Measurements from ENCODE around the gene COL27A1. TPM values are rescaled to one million over a fixed set of nuclear protein-coding genes. Genes with fewer than 3 reads are reported as not detected.
A peak's percentile ranks its signal among the peaks of the same experiment; 100 is the strongest.

The COL27A1 gene
- total and polyA plus RNA-seq, 5 donors from 2014 or later = 0.30 TPM; not detected in 4

DNA sequence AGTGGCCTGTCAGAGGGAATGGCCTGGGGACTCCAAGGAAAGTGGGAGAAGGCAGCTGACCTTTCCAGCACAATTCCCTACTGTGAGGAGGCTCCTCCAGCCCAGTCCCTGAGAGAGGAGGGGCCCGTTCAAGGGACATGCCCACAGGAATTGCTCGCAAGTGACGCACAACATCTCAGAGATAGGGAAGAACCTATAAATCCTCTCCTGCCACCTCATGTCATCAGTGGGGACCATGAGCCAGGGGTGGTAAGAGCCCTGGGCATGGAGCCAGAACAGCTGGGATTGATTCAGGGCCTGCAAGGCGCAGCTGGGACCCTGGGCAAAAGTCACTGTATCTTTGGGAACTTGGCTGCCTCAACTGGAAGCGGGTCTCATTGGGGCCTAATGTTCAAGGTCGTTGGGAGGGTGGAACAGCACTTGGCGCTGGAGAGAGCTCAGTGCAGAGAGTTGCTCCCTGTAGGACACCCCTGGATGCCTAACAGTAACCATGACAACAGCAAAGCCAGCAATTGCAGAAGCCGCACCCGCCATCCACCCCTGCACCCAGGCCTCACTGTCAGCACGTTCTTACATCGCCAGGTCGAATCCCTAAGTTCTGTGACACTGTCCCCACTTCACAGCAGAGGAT, 126.3 kb downstream of the COL27A1 start:
- Mint-ChIP-seq H3K4me1 (no peaks in the 10 kb centered on the region), H3K27ac (no peak overlapping the region), H3K9me3 (peaks cover 0 to 2% (median 0%) of the 10 kb centered on the region in 7 donors), H3K27me3 (peaks cover 5% of the 10 kb centered on the region), H3K36me3 (no peaks in the 10 kb centered on the region), H3K4me3 (no peak overlapping the region)
- H3K9me3 ChIP-seq (ENCODE audit: control insufficient read depth in 2 of 2, low read length in 2 of 2) = no peaks in the 10 kb centered on the region
- no peaks in the 10 kb centered on the region for H3K4me1 ChIP-seq (ENCODE audit: control insufficient read depth, insufficient read depth, low read length, poor library complexity, severe bottlenecking)
- DNase-seq (no peak), ATAC-seq (ENCODE audit: low read depth in 2 of 2) (no peak)
- no peak overlapping the region for H3K27ac ChIP-seq (ENCODE audit: insufficient read depth, low read length, poor library complexity, severe bottlenecking)
- no peaks in the 10 kb centered on the region for H3K36me3 ChIP-seq (ENCODE audit: control insufficient read depth, insufficient read depth, low read length)
- no peak overlapping the region for H3K4me3 ChIP-seq (ENCODE audit: low read depth, low read length)
- H3K27me3 ChIP-seq (ENCODE audit: control insufficient read depth, insufficient read depth, low read length) = no peaks in the 10 kb centered on the region

DNA sequence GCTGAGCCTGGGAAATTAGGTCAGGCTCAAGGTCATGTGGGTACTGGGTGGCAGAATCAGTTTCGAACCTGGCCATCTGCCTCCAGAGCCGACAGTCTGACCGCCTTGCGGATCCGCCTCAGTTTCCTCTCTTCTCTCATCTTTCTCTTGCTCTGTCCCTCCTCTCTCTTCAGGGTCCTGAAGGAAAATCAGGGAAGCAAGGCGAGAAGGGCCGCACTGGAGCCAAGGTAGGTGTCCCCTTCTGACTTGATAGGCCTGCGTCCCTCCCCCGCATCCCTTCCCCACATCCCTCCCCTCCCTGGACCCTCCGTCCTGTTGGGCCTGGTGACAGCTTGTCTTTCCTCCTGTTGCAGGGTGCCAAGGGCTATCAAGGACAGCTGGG, 126.8 kb downstream of the COL27A1 start:
- Histone ChIP-seq H3K9me3 (ENCODE audit: control insufficient read depth in 2 of 2, low read length in 2 of 2) (no peaks in the 10 kb centered on the region), H3K4me3 (ENCODE audit: low read depth, low read length) (no peak overlapping the region), H3K27ac (ENCODE audit: insufficient read depth, low read length, poor library complexity, severe bottlenecking) (no peak overlapping the region), H3K4me1 (ENCODE audit: control insufficient read depth, insufficient read depth, low read length, poor library complexity, severe bottlenecking) (no peaks in the 10 kb centered on the region), H3K27me3 (ENCODE audit: control insufficient read depth, insufficient read depth, low read length) (no peaks in the 10 kb centered on the region), H3K36me3 (ENCODE audit: control insufficient read depth, insufficient read depth, low read length) (no peaks in the 10 kb centered on the region)
- ATAC-seq (ENCODE audit: low read depth in 2 of 2) (no peak), DNase-seq (no peak)
- Mint-ChIP-seq H3K4me1 (no peaks in the 10 kb centered on the region), H3K27ac (no peak overlapping the region), H3K36me3 (no peaks in the 10 kb centered on the region), H3K27me3 (peaks cover 5% of the 10 kb centered on the region), H3K4me3 (no peak overlapping the region), H3K9me3 (peaks cover 0 to 2% (median 0%) of the 10 kb centered on the region in 7 donors)

GRCh38 chr9:114282507-114282906, 127.2 kb downstream of the COL27A1 start:
- Histone ChIP-seq H3K36me3 (ENCODE audit: control insufficient read depth, insufficient read depth, low read length) (no peaks in the 10 kb centered on the region), H3K4me1 (ENCODE audit: control insufficient read depth, insufficient read depth, low read length, poor library complexity, severe bottlenecking) (no peaks in the 10 kb centered on the region), H3K27ac (ENCODE audit: insufficient read depth, low read length, poor library complexity, severe bottlenecking) (no peak overlapping the region), H3K27me3 (ENCODE audit: control insufficient read depth, insufficient read depth, low read length) (no peaks in the 10 kb centered on the region), H3K9me3 (ENCODE audit: control insufficient read depth in 2 of 2, low read length in 2 of 2) (no peaks in the 10 kb centered on the region), H3K4me3 (ENCODE audit: low read depth, low read length) (no peak overlapping the region)
- Mint-ChIP-seq H3K27me3 (peaks cover 5% of the 10 kb centered on the region), H3K36me3 (no peaks in the 10 kb centered on the region), H3K9me3 (peaks cover 0 to 2% (median 0%) of the 10 kb centered on the region in 7 donors), H3K27ac (no peak overlapping the region), H3K4me1 (no peaks in the 10 kb centered on the region), H3K4me3 (no peak overlapping the region)
- DNase-seq = no peak
- ATAC-seq (ENCODE audit: low read depth in 2 of 2) = no peak

DNA sequence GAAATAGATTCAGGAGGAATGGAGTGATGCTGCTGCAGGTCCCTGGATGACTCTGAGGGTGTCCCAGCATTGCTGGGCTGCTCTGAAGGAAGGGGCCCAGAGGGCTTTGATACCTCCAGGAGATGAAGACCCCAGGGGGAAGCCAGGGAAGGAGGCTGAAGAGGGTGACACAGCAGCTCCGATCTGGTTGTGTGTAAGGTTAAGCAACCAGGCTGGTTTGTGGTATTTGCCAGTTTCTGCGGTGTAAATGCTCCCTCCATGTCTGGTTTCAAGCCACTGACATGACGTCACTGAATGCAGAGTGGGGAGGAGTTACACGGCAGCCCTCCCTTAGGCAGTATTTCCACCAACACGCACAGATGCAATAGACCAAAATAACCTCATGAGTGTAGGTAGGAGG, 127.6 kb downstream of the COL27A1 start:
- no peak overlapping the region for H3K27ac Mint-ChIP-seq
- peaks cover 0 to 2% (median 0%) of the 10 kb centered on the region in 7 donors for H3K9me3 Mint-ChIP-seq
- H3K36me3 Mint-ChIP-seq = no peaks in the 10 kb centered on the region
- no peaks in the 10 kb centered on the region for H3K9me3 ChIP-seq (ENCODE audit: control insufficient read depth in 2 of 2, low read length in 2 of 2)
- no peak overlapping the region for H3K4me3 Mint-ChIP-seq
- H3K27ac ChIP-seq (ENCODE audit: insufficient read depth, low read length, poor library complexity, severe bottlenecking) = no peak overlapping the region
- H3K4me1 ChIP-seq (ENCODE audit: control insufficient read depth, insufficient read depth, low read length, poor library complexity, severe bottlenecking) = no peaks in the 10 kb centered on the region
- H3K4me3 ChIP-seq (ENCODE audit: low read depth, low read length) = no peak overlapping the region
- H3K27me3 Mint-ChIP-seq = peaks cover 5% of the 10 kb centered on the region
- H3K36me3 ChIP-seq (ENCODE audit: control insufficient read depth, insufficient read depth, low read length) = no peaks in the 10 kb centered on the region
- ATAC-seq (ENCODE audit: low read depth in 2 of 2) (no peak), DNase-seq (peak in 1 of 3 donors; percentile 21)
- H3K4me1 Mint-ChIP-seq = no peaks in the 10 kb centered on the region
- H3K27me3 ChIP-seq (ENCODE audit: control insufficient read depth, insufficient read depth, low read length) = no peaks in the 10 kb centered on the region

DNA sequence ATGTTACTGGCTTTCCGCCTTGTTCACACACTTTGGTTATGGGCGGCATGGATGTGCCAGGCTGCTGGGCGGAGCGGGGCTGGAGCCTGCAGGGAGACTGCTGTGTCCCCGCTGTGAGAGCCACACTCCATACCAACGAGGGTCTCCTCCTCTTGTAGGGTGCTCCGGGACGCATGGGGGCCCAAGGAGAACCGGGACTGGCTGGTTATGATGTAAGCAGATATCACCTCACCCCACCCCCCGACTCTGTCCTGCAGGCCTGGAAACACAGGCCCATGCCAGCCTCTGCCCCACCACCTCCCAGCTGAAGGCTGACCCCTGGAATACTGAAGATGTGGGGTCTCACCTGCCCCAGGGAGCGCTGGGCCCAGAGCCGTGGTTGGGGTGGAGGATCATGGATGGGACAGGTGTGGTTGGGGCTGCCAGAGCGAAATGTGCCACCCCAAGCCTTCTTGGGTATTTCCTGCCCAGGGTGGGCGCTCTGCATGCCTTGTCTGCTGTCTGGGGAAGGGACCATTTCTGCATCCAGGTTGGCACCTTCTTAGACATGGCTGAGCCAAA, 128.3 kb downstream of the COL27A1 start:
- Mint-ChIP-seq H3K27ac (no peak overlapping the region), H3K4me1 (no peaks in the 10 kb centered on the region), H3K4me3 (no peak overlapping the region), H3K36me3 (no peaks in the 10 kb centered on the region), H3K27me3 (peaks cover 5% of the 10 kb centered on the region), H3K9me3 (peaks cover 0 to 2% (median 0%) of the 10 kb centered on the region in 7 donors)
- no peak for ATAC-seq (ENCODE audit: low read depth in 2 of 2)
- H3K27ac ChIP-seq (ENCODE audit: insufficient read depth, low read length, poor library complexity, severe bottlenecking) = no peak overlapping the region
- no peaks in the 10 kb centered on the region for H3K9me3 ChIP-seq (ENCODE audit: control insufficient read depth in 2 of 2, low read length in 2 of 2)
- H3K4me3 ChIP-seq (ENCODE audit: low read depth, low read length) = no peak overlapping the region
- no peak for DNase-seq
- H3K36me3 ChIP-seq (ENCODE audit: control insufficient read depth, insufficient read depth, low read length) = no peaks in the 10 kb centered on the region
- H3K27me3 ChIP-seq (ENCODE audit: control insufficient read depth, insufficient read depth, low read length) = no peaks in the 10 kb centered on the region
- no peaks in the 10 kb centered on the region for H3K4me1 ChIP-seq (ENCODE audit: control insufficient read depth, insufficient read depth, low read length, poor library complexity, severe bottlenecking)

GRCh38 chr9:114284316-114285060, 129.2 kb downstream of the COL27A1 start:
- Histone ChIP-seq H3K36me3 (ENCODE audit: control insufficient read depth, insufficient read depth, low read length) (no peaks in the 10 kb centered on the region), H3K4me1 (ENCODE audit: control insufficient read depth, insufficient read depth, low read length, poor library complexity, severe bottlenecking) (no peaks in the 10 kb centered on the region), H3K4me3 (ENCODE audit: low read depth, low read length) (no peak overlapping the region), H3K27me3 (ENCODE audit: control insufficient read depth, insufficient read depth, low read length) (no peaks in the 10 kb centered on the region), H3K9me3 (ENCODE audit: control insufficient read depth in 2 of 2, low read length in 2 of 2) (no peaks in the 10 kb centered on the region), H3K27ac (ENCODE audit: insufficient read depth, low read length, poor library complexity, severe bottlenecking) (no peak overlapping the region)
- DNase-seq = no peak
- Mint-ChIP-seq H3K4me1 (no peaks in the 10 kb centered on the region), H3K27ac (no peak overlapping the region), H3K27me3 (no peaks in the 10 kb centered on the region), H3K4me3 (no peak overlapping the region), H3K36me3 (no peaks in the 10 kb centered on the region), H3K9me3 (peaks cover 0 to 2% (median 0%) of the 10 kb centered on the region in 7 donors)
- no peak for ATAC-seq (ENCODE audit: low read depth in 2 of 2)

GRCh38 chr9:114285166-114285867, 130.0 kb downstream of the COL27A1 start:
- Mint-ChIP-seq H3K4me1 (no peaks in the 10 kb centered on the region), H3K36me3 (no peaks in the 10 kb centered on the region), H3K27ac (no peak overlapping the region), H3K4me3 (no peak overlapping the region), H3K9me3 (peaks cover 0 to 2% (median 0%) of the 10 kb centered on the region in 7 donors), H3K27me3 (no peaks in the 10 kb centered on the region)
- Histone ChIP-seq H3K27ac (ENCODE audit: insufficient read depth, low read length, poor library complexity, severe bottlenecking) (no peak overlapping the region), H3K36me3 (ENCODE audit: control insufficient read depth, insufficient read depth, low read length) (no peaks in the 10 kb centered on the region), H3K4me3 (ENCODE audit: low read depth, low read length) (no peak overlapping the region), H3K9me3 (ENCODE audit: control insufficient read depth in 2 of 2, low read length in 2 of 2) (no peaks in the 10 kb centered on the region), H3K4me1 (ENCODE audit: control insufficient read depth, insufficient read depth, low read length, poor library complexity, severe bottlenecking) (no peaks in the 10 kb centered on the region), H3K27me3 (ENCODE audit: control insufficient read depth, insufficient read depth, low read length) (no peaks in the 10 kb centered on the region)
- ATAC-seq (ENCODE audit: low read depth in 2 of 2) (no peak), DNase-seq (no peak)
